OCI-M2 (cell line): ENCODE data around the gene CCL8.

Experiments used
- DNase-seq: peaks from one replicate; lab custom pipeline; 2025; ENCODE audit not compliant: unreplicated experiment; lab: John Stamatoyannopoulos, UW

The CCL8 gene

DNA sequence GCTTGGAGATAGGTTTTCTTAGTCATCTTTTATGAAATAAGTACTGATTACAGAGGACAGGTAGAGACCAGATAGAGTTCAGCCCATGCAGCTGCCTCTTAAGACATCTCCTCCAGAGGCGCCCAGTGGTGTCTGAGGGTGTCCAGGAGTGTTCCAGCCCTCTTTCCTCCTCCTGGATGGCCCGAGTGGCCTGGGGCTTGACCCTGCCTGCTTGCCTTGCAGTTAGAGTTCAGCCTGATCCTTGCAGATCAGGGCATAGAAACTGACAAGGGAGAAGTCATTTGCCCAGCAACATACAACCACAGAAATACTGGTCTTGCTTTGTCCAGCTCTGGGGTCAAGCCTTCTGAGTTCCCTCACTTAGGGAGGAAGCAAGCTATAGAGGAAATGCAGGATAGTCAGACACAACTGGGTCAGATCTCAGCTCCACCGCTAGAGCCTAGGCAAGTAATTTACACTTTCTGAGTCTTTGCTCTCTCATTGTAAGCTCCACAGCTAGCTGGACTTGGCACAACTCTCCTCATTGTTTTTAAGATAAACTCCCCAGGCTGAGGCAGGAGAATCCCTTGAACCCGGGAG, 47.4 kb downstream of the CCL8 start:
- no peak for DNase-seq

GRCh38 chr17:34367486-34368195, 48.4 kb downstream of the CCL8 start:
- no peak for DNase-seq

GRCh38 chr17:34368196-34368945, 49.1 kb downstream of the CCL8 start:
- DNase-seq = no peak

DNA sequence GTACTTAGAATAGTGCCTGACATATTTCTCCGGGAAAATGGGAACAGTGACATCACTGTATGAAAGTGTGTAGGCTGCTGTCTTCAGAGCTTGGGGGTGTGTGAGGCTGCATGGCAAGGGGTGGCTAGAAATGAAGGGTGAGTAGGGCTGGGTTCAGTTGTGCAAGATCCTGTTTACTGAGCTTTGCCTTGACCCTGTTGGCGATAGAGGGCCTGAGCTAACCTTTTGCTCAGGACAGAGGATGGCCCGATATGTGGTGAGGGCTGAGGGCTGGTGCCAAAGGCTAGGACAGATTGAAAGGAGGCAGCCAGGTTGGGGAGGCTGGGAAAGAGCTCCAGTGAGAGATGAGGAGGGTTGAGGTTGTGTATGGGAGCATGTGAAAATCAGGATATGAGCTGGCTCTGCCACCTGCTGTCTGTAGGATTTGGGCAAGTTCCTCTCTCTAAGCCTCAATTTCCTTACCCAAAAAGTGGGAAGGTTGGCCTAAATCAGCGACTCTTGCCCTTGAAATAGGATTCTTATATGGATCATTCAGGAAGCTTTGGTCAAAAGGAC, 49.8 kb downstream of the CCL8 start:
- no peak for DNase-seq

DNA sequence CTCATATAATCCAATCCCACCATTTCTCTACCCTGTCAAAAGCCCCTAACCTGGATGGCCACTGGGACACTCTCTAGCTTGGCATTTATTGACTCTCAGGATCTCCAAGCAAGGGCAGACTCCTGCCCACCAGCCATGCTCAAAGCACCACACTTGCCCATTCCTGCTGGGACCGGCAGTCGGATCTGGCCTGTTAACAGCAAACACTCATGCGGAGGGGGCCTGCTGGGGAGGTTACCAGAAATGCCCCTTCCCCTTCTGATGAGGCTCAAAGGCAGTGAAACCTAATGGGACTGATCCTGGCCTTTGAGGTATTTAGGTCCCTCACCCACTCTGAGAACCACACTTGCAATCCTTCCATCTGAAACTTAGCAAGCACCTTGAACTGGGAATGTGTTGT, 50.3 kb downstream of the CCL8 start:
- no peak for DNase-seq

DNA sequence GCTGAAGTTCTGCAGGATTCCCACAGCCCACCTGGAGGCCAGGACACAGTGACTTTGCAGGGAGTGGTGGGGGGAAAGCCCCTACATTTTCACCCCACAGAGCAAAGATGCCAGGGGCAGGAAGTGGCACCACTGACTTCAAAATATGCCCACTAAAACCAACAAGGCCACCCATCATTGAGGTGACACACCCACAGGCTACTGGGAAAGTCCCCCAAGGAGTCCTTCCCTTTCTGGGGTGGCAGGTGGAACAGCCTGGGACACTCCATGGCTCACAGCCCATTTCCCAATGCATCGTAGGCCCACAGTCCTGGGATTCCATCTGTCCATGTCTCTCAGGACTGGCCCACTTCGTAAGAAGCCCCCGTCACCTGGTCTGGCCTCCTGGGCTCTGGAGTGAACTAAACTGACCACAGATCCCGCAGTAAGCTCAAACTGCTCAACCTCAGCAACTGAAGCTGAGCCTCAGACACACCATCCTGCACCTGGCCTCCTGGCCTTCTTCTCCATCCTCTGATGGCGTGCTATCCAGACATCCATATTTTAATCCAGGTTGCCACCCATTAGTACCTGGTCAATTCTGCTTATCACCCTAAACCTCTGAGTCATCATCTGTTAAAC, 51.3 kb downstream of the CCL8 start:
- no peak for DNase-seq

DNA sequence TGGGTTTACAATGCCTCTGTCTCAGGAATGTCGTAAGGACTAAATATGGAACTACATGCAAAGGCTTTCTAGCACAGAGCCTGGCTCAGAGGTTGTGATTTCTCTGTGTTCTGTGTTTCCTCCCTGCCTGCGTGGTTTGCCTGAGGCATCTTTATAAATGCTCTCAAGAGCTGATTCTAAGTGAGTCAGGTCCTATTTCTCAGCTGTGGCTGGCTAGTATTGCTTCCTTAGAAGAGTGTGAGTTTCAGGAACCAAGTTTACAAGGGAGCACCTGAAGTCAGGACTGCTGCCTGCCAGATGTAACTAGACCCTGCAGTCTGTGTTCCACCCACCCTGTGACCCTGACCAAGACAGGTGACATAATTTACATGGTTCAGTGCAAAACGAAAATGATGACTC, 51.8 kb downstream of the CCL8 start:
- DNase-seq = no peak
